ENCODE measurements around the gene DLGAP3.

DLGAP3 gene

GRCh38 chr1:34929497-34929852 lies at the start of gene DLGAP3:
DLGAP3 (minus strand) TSS chr1:34929650; CDS start chr1:34905383, 24,267 bp downstream.
- no peak for DNase-seq (ENCODE audit: low read depth)
- TF ChIP-seq CTCF (IDR thresholded peaks at IDR 0.05; ENCODE audit: insufficient read depth, low read depth, low read length, missing control alignments): no peak
- H3K4me3 ChIP-seq (ENCODE audit: low read depth, low read length): no peak within 1 kb of the TSS

GRCh38 chr1:34978921-34979320 lies 49.5 kb upstream of the DLGAP3 start:
- H3K4me3 ChIP-seq (ENCODE audit: low read depth, low read length): no peak overlapping the region
- no peak for TF ChIP-seq CTCF (IDR thresholded peaks at IDR 0.05; ENCODE audit: insufficient read depth, low read depth, low read length, missing control alignments)

GRCh38 chr1:34977858-34978257 lies 48.4 kb upstream of the DLGAP3 start:
- TF ChIP-seq CTCF (IDR thresholded peaks at IDR 0.05; ENCODE audit: insufficient read depth, low read depth, low read length, missing control alignments): no peak
- DNase-seq (ENCODE audit: low read depth): no peak
- H3K4me3 ChIP-seq (ENCODE audit: low read depth, low read length): no peak overlapping the region

More at GRCh38 chr1:34978921-34979320, 49.5 kb upstream of the DLGAP3 start:
- no peak for DNase-seq (ENCODE audit: low read depth)

- TF ChIP-seq CTCF (IDR thresholded peaks at IDR 0.05; ENCODE audit: insufficient read depth, low read depth, low read length, missing control alignments): no peak
- DNase-seq (ENCODE audit: low read depth): no peak
- no peak overlapping the region for H3K4me3 ChIP-seq (ENCODE audit: low read depth, low read length)
These were observed 47.7 kb upstream of the DLGAP3 start for GRCh38 chr1:34977210-34977471.

GRCh38 chr1:34976384-34977209 lies 47.1 kb upstream of the DLGAP3 start:
- no peak for TF ChIP-seq CTCF (IDR thresholded peaks at IDR 0.05; ENCODE audit: insufficient read depth, low read depth, low read length, missing control alignments)
- no peak overlapping the region for H3K4me3 ChIP-seq (ENCODE audit: low read depth, low read length)
- DNase-seq (ENCODE audit: low read depth): no peak

- no peak for TF ChIP-seq CTCF (IDR thresholded peaks at IDR 0.05; ENCODE audit: insufficient read depth, low read depth, low read length, missing control alignments)
- no peak for DNase-seq (ENCODE audit: low read depth)
- no peak overlapping the region for H3K4me3 ChIP-seq (ENCODE audit: low read depth, low read length)
These were observed 46.3 kb upstream of the DLGAP3 start for GRCh38 chr1:34975771-34976170.

- no peak overlapping the region for H3K4me3 ChIP-seq (ENCODE audit: low read depth, low read length)
- no peak for TF ChIP-seq CTCF (IDR thresholded peaks at IDR 0.05; ENCODE audit: insufficient read depth, low read depth, low read length, missing control alignments)
- no peak for DNase-seq (ENCODE audit: low read depth)
These were observed 45.9 kb upstream of the DLGAP3 start for GRCh38 chr1:34975338-34975737.

Measured in GM12865 (cell line).